Measurements from ENCODE around the gene HPN.

GRCh38 chr19:35063940-35064818, 22.7 kb downstream of the HPN start:
- no peak for TF ChIP-seq FOXK2 (IDR thresholded peaks at IDR 0.05)
- no peak for TF ChIP-seq FOXM1 (IDR thresholded peaks at IDR 0.05; ENCODE audit: borderline replicate concordance)
- no peak for TF ChIP-seq NFRKB (IDR thresholded peaks at IDR 0.05)
- no peak for TF ChIP-seq BHLHE40 (IDR thresholded peaks at IDR 0.05; ENCODE audit: borderline replicate concordance)
- no peak for TF ChIP-seq ELF4 (IDR thresholded peaks at IDR 0.05)

Measured in HEK293T (cell line).